LNCaP clone FGC (cell line): ENCODE results near the gene C1orf226.

ENCODE experiments used
- DNase-seq: peaks from one replicate; pipeline ENCODE4 v3.0.0-alpha.2; 2011; ENCODE audit warnings: low read depth
- H3K4me3 ChIP-seq: 2 replicates; pipeline ENCODE4 v1.5.1; 2011; ENCODE audit warnings: mild to moderate bottlenecking, low read depth, low read length, control low read depth
- CTCF ChIP-seq: IDR thresholded peaks from 2 replicates; pipeline ENCODE4 v1.5.1; 2012; ENCODE audit warnings: mild to moderate bottlenecking; ENCODE audit not compliant: control insufficient read depth, insufficient read depth; ENCODE audit errors: extremely low read depth

Gene C1orf226

GRCh38 chr1:162375463-162375862 is 6.1 kb upstream of the C1orf226 start:
- DNase-seq, result no peak
- no peak overlapping the region for H3K4me3 ChIP-seq

GRCh38 chr1:162376691-162377090 is 4.8 kb upstream of the C1orf226 start, which contains the start of gene SPATA46:
Gene SPATA46, minus strand, starts transcription at chr1:162376854. Its CDS starts 64 bp downstream, at chr1:162376790.
- no peak within 1 kb of the TSS for H3K4me3 ChIP-seq
- TF ChIP-seq CTCF, result no peak
- DNase-seq, result no peak

More at GRCh38 chr1:162375463-162375862, 6.1 kb upstream of the C1orf226 start:
- no peak for TF ChIP-seq CTCF

- no peak for TF ChIP-seq CTCF
- DNase-seq, result no peak
- no peak overlapping the region for H3K4me3 ChIP-seq
Observed at GRCh38 chr1:162380061-162380846, 1.3 kb upstream of the C1orf226 start.

GRCh38 chr1:162381941-162382750 is 618 bp downstream of the C1orf226 start:
- DNase-seq, result no peak

GRCh38 chr1:162383091-162383490 is 1.6 kb downstream of the C1orf226 start:
- TF ChIP-seq CTCF, result no peak
- DNase-seq, result no peak
- H3K4me3 ChIP-seq, result no peak overlapping the region

More at GRCh38 chr1:162381941-162382750, 618 bp downstream of the C1orf226 start:
- no peak for TF ChIP-seq CTCF
- H3K4me3 ChIP-seq, result no peak overlapping the region

GRCh38 chr1:162383516-162383915 is 2.0 kb downstream of the C1orf226 start:
- H3K4me3 ChIP-seq, result no peak overlapping the region
- no peak for TF ChIP-seq CTCF
- no peak for DNase-seq

GRCh38 chr1:162384116-162384515 is 2.6 kb downstream of the C1orf226 start:
- H3K4me3 ChIP-seq, result no peak overlapping the region
- no peak for DNase-seq
- no peak for TF ChIP-seq CTCF
